Endothelial cell of umbilical vein (primary cell): ENCODE measurements around the gene EDEM3. TPM values are rescaled to one million over a fixed set of nuclear protein-coding genes. Genes with fewer than 3 reads are reported as not detected.
"Not testable (repeated sequence)": the region's sequence is repeated elsewhere in the genome, so short reads cannot be mapped to it uniquely, and the experiment has no call there.

Source experiments
- BruUV-seq: library from RNA; stranded (reverse); fragments of 400-500 nt; replicated peaks from 2 replicates; lab custom pipeline; 2021; lab: Mats Ljungman, UMichigan
- CTCF ChIA-PET: fragments of 300-600, 350-600 bp; sonication (Branson Sonifier 250); formaldehyde crosslinking; loops from one replicate; lab custom pipeline; 2021; ENCODE audit warnings: antibody characterized with exemption, inconsistent platforms; lab: Charles Lee
- POLR2A ChIA-PET: fragments of 300-600, 350-600 bp; sonication (Branson Sonifier 250); formaldehyde crosslinking; loops from one replicate; lab custom pipeline; 2021; ENCODE audit warnings: antibody characterized with exemption, inconsistent platforms; lab: Charles Lee
- DNase-seq: peaks from one replicate; pipeline ENCODE4 v3.0.0-alpha.2; 2011; ENCODE audit warnings: low read depth, low spot score
- FAIRE-seq: peaks from 2 replicates; lab custom pipeline; 2011; peaks lifted over from hg19 to GRCh38; lab: Jason Lieb, UNC
- H2AFZ ChIP-seq: 2 replicates; pipeline ENCODE4 v1.6.0; 2012; ENCODE audit warnings: low read depth, low read length, control low read depth, inconsistent platforms
- H3K27ac ChIP-seq: 2 replicates; pipeline ENCODE4 v1.5.1; 2011; ENCODE audit warnings: low read depth, mild to moderate bottlenecking, control low read depth, low read length, moderate library complexity; ENCODE audit not compliant: insufficient read depth
- H3K27me3 ChIP-seq, 2 experiments: 2 replicates each; pipeline versions ENCODE4 v1.6.0 to v1.6.1; 2011; ENCODE audit warnings: low read length in 2 of 2, mixed read lengths in 1 of 2; ENCODE audit not compliant: control insufficient read depth in 2 of 2, insufficient read depth in 2 of 2
- H3K36me3 ChIP-seq, 2 experiments: 2 replicates in 1 of 2; 3 replicates in 1 of 2; pipeline ENCODE4 v1.5.1; 2011; ENCODE audit warnings: low read length in 2 of 2, mild to moderate bottlenecking in 1 of 2, moderate library complexity in 1 of 2; ENCODE audit not compliant: control insufficient read depth in 2 of 2, insufficient read depth in 2 of 2; ENCODE audit errors: extremely low read depth in 1 of 2
- H3K4me1 ChIP-seq: 3 replicates; pipeline ENCODE4 v1.5.1; 2011; ENCODE audit warnings: mild to moderate bottlenecking, low read length; ENCODE audit not compliant: control insufficient read depth, insufficient read depth; ENCODE audit errors: extremely low read depth
- H3K4me2 ChIP-seq: 2 replicates; pipeline ENCODE4 v1.6.1; 2011; ENCODE audit warnings: low read length, control low read depth, mixed read lengths; ENCODE audit not compliant: insufficient read depth
- H3K4me3 ChIP-seq, 3 experiments: fragments of 200-600 bp in 1 of 3; sonication (generic), shearing (Covaris generic) in 1 of 3; replicated peaks in 1 of 3; 2 replicates each; pipeline ENCODE4 v1.5.1; 2011 to 2016; ENCODE audit warnings: control low read depth in 3 of 3, low read length in 3 of 3, mild to moderate bottlenecking in 2 of 3, inconsistent platforms in 1 of 3, low read depth in 1 of 3, moderate library complexity in 1 of 3; ENCODE audit not compliant: insufficient read depth in 1 of 3
- H3K79me2 ChIP-seq: 2 replicates; pipeline ENCODE4 v1.6.0; 2012; ENCODE audit warnings: low read length, inconsistent platforms; ENCODE audit not compliant: control insufficient read depth, insufficient read depth
- H3K9ac ChIP-seq: replicated peaks from 2 replicates; pipeline ENCODE3; 2011; ENCODE audit warnings: low read length, control low read depth; ENCODE audit not compliant: insufficient read depth; ENCODE audit errors: extremely low read depth
- H3K9me1 ChIP-seq: replicated peaks from 3 replicates; pipeline ENCODE4 v1.6.0; 2011; ENCODE audit warnings: mild to moderate bottlenecking, low read length; ENCODE audit not compliant: control insufficient read depth, insufficient read depth; ENCODE audit errors: extremely low read depth
- H3K9me3 ChIP-seq: replicated peaks from 2 replicates; pipeline ENCODE4 v1.5.1; 2012; ENCODE audit warnings: low read length, inconsistent platforms; ENCODE audit not compliant: control insufficient read depth, insufficient read depth
- H4K20me1 ChIP-seq: replicated peaks from 2 replicates; pipeline ENCODE3; 2011; ENCODE audit warnings: mild to moderate bottlenecking, low read length; ENCODE audit not compliant: control insufficient read depth, insufficient read depth; ENCODE audit errors: extremely low read depth
- CTCF ChIP-seq, 2 donors: IDR thresholded peaks; 1 replicate in 1 of 2; 2 replicates in 1 of 2; pipeline ENCODE4 v1.5.1; 2011; ENCODE audit warnings: low read length in 2 of 2, mild to moderate bottlenecking in 2 of 2, moderate library complexity in 2 of 2, control low read depth in 1 of 2, inconsistent platforms in 1 of 2, low read depth in 1 of 2; ENCODE audit not compliant: insufficient read depth in 1 of 2; ENCODE audit errors: extremely low read depth in 1 of 2
- EZH2 ChIP-seq: IDR thresholded peaks from 2 replicates; pipeline ENCODE4 v1.6.1; 2012; ENCODE audit warnings: borderline replicate concordance, low read depth, mild to moderate bottlenecking, moderate library complexity, low read length, inconsistent platforms; ENCODE audit not compliant: severe bottlenecking
- FOS ChIP-seq: IDR thresholded peaks from 2 replicates; pipeline ENCODE4 v1.6.1; 2011; ENCODE audit warnings: mild to moderate bottlenecking, low read length, moderate library complexity, borderline replicate concordance; ENCODE audit not compliant: insufficient read depth
- GATA2 ChIP-seq: IDR thresholded peaks from 2 replicates; pipeline ENCODE4 v1.7.0; 2011; ENCODE audit warnings: low read depth, mild to moderate bottlenecking, moderate library complexity, mixed read lengths, low read length; ENCODE audit not compliant: insufficient read length, insufficient read depth
- JUN ChIP-seq: IDR thresholded peaks from 2 replicates; pipeline ENCODE4 v1.6.1; 2011; ENCODE audit warnings: borderline replicate concordance, low read depth; ENCODE audit not compliant: insufficient read length, insufficient read depth
- MAX ChIP-seq: IDR thresholded peaks from 2 replicates; pipeline ENCODE4 v1.6.1; 2011; ENCODE audit not compliant: insufficient read depth, insufficient read length
- MYC ChIP-seq: IDR thresholded peaks from one replicate; pipeline ENCODE4 v1.6.1; 2011; ENCODE audit warnings: mild to moderate bottlenecking, low read depth, low read length
- POLR2A ChIP-seq: IDR thresholded peaks from 2 replicates; pipeline ENCODE4 v1.6.1; 2012; ENCODE audit warnings: low read depth, mild to moderate bottlenecking, control low read depth, low read length
- POLR2AphosphoS5 ChIP-seq: IDR thresholded peaks from 2 replicates; pipeline ENCODE4 v1.6.1; 2012; ENCODE audit warnings: low read depth, mild to moderate bottlenecking, control low read depth, low read length, moderate library complexity; ENCODE audit not compliant: insufficient read depth
- dilution Hi-C: fragments of 300-500 bp; cut with MboI; formaldehyde crosslinking; loops from one replicate; pipeline ENCODE4 v1.15.0; 2019; ENCODE audit warnings: low sequenced_read_pairs; ENCODE audit not compliant: extremely low pct_ligation_motif_present
- intact Hi-C: fragments of 100-400 bp; cut with micrococcal nuclease; formaldehyde crosslinking; loops from one replicate; pipeline ENCODE4 v1.10.0; 2022
- polyA plus RNA-seq, 4 experiments: library from polyadenylated mRNA; depleted of rRNA in 3 of 4; stranded (reverse) in 3 of 4; unstranded in 1 of 4; fragments of >200 nt; gene quantifications; 2 replicates each; pipeline versions ENCODE4 v1.2.1 to v1.2.3, GENCODE V29; 2011 to 2012; ENCODE audit warnings: missing spikeins in 1 of 4
- total RNA-seq: library from RNA; stranded (reverse); gene quantifications from 2 replicates; pipeline ENCODE4 v1.2.3, GENCODE V29; 2021

EDEM3 gene
- total and polyA plus RNA-seq, 2 donors (not counting 3 experiments of a cell fraction or from before 2014, with no cell fraction given) = 6.6 to 26.3 TPM

- Histone ChIP-seq H3K27me3 (peaks cover 3 to 10% of the 10 kb centered on the region in 2 experiments), H4K20me1 (no peaks in the 10 kb centered on the region), H3K4me3 (no peak overlapping the region), H3K4me2 (no peak overlapping the region), H3K9me3 (no peaks in the 10 kb centered on the region), H3K9ac (no peak overlapping the region), H3K79me2 (no peaks in the 10 kb centered on the region), H3K4me1 (no peaks in the 10 kb centered on the region), H3K27ac (no peak overlapping the region), H3K9me1 (no peaks in the 10 kb centered on the region), H3K36me3 (no peaks in the 10 kb centered on the region), H2AFZ (no peak overlapping the region)
- CTCF ChIA-PET = no interaction called here
- no TSS peak for BruUV-seq
- intact Hi-C loops (no loop called here), dilution Hi-C loops (no loop called here)
- TF ChIP-seq CTCF (IDR thresholded peaks at IDR 0.05; ENCODE audit: extremely low read depth in 1 of 2, insufficient read depth in 1 of 2, low read depth in 1 of 2, low read length in 2 of 2) (no peak), FOS (no peak), POLR2A (no peak), GATA2 (no peak), MYC (no peak), EZH2 (no peak), JUN (no peak), MAX (no peak), POLR2AphosphoS5 (no peak)
- DNase-seq (no peak), FAIRE-seq (no peak)
- POLR2A ChIA-PET = no interaction called here
Measured at GRCh38 chr1:184764483-184764882, 9.8 kb upstream of the EDEM3 start.

- H2AFZ ChIP-seq, BruUV-seq, H3K4me1 ChIP-seq, CTCF ChIA-PET, H3K79me2 ChIP-seq, H3K27me3 ChIP-seq, H3K9ac ChIP-seq, POLR2A ChIA-PET, FAIRE-seq, H3K4me3 ChIP-seq, DNase-seq, H3K9me1 ChIP-seq, H3K27ac ChIP-seq, intact Hi-C loops, H3K4me2 ChIP-seq, H3K36me3 ChIP-seq, H3K9me3 ChIP-seq, dilution Hi-C loops, H4K20me1 ChIP-seq: not testable (repeated sequence)
Measured at GRCh38 chr1:184763520-184763919, 8.9 kb upstream of the EDEM3 start.
